ENCODE results near the gene ERI2. TPM values are rescaled to one million over a fixed set of nuclear protein-coding genes. Genes with fewer than 3 reads are reported as not detected.

Gene ERI2
- total RNA-seq, 1 experiment from 2014 or later, result 16.9 TPM

DNA sequence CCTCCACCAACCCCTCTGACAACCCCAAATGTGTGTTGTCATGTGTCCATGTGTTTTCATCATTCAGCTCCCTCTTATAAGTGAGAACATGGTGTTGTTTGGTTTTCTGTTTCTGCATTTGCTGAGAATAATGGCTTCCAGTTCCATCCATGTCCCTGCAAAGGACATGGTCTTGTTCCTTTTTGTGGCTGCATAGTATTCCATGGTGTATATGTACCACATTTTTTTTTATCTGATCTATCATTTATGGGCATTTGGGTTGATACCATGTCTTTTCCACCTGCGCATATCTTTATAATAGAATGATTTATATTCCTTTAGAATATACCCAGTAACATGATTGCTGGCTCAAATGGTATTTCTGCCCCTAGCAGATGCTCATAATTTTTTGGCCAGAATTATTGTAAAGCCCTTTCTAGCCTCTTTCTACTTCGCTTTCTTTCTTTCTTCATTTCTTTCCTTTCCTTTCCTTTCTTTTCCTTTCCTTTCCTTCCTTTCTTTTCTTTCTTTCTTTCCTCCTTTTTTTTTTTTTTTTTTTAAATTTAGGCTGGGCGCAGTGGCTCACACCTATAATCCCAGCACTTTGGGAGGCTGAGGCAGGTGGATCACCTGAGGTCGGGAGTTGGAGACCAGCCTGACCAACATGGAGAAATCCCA lies 12.8 kb upstream of the ERI2 start:
- ChIA-PET POLR2A (no interaction called here), CTCF (no interaction called here)
- DNase-seq (ENCODE audit: low spot score), result no peak
- Mint-ChIP-seq H3K4me1 (no peaks in the 10 kb centered on the region), H3K27me3 (ENCODE audit: low read depth) (no peaks in the 10 kb centered on the region), H3K27ac (no peak overlapping the region), H3K9me3 (peaks cover 3% of the 10 kb centered on the region; the same call in 1 of the 2 replicates), H3K36me3 (peaks cover 16% of the 10 kb centered on the region), H3K4me3 (no peak overlapping the region)
- no peak for ATAC-seq
- TF ChIP-seq FOXP1 (CRISPR knock-in tag; IDR thresholded peaks at IDR 0.05; ENCODE audit: borderline replicate concordance), result no peak
- TF ChIP-seq, protein P1, sequence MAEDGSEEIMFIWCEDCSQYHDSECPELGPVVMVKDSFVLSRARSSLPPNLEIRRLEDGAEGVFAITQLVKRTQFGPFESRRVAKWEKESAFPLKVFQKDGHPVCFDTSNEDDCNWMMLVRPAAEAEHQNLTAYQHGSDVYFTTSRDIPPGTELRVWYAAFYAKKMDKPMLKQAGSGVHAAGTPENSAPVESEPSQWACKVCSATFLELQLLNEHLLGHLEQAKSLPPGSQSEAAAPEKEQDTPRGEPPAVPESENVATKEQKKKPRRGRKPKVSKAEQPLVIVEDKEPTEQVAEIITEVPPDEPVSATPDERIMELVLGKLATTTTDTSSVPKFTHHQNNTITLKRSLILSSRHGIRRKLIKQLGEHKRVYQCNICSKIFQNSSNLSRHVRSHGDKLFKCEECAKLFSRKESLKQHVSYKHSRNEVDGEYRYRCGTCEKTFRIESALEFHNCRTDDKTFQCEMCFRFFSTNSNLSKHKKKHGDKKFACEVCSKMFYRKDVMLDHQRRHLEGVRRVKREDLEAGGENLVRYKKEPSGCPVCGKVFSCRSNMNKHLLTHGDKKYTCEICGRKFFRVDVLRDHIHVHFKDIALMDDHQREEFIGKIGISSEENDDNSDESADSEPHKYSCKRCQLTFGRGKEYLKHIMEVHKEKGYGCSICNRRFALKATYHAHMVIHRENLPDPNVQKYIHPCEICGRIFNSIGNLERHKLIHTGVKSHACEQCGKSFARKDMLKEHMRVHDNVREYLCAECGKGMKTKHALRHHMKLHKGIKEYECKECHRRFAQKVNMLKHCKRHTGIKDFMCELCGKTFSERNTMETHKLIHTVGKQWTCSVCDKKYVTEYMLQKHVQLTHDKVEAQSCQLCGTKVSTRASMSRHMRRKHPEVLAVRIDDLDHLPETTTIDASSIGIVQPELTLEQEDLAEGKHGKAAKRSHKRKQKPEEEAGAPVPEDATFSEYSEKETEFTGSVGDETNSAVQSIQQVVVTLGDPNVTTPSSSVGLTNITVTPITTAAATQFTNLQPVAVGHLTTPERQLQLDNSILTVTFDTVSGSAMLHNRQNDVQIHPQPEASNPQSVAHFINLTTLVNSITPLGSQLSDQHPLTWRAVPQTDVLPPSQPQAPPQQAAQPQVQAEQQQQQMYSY (CRISPR knock-in tag; IDR thresholded peaks at IDR 0.05), result no peak
- TF ChIP-seq, protein P2, sequence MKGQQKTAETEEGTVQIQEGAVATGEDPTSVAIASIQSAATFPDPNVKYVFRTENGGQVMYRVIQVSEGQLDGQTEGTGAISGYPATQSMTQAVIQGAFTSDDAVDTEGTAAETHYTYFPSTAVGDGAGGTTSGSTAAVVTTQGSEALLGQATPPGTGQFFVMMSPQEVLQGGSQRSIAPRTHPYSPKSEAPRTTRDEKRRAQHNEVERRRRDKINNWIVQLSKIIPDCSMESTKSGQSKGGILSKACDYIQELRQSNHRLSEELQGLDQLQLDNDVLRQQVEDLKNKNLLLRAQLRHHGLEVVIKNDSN (CRISPR knock-in tag; IDR thresholded peaks at IDR 0.05), result no peak
- TF ChIP-seq AR (CRISPR knock-in tag; IDR thresholded peaks at IDR 0.05), result no peak
- no peak for TF ChIP-seq CREB1 (CRISPR knock-in tag; IDR thresholded peaks at IDR 0.05)
- TF ChIP-seq, protein P3, sequence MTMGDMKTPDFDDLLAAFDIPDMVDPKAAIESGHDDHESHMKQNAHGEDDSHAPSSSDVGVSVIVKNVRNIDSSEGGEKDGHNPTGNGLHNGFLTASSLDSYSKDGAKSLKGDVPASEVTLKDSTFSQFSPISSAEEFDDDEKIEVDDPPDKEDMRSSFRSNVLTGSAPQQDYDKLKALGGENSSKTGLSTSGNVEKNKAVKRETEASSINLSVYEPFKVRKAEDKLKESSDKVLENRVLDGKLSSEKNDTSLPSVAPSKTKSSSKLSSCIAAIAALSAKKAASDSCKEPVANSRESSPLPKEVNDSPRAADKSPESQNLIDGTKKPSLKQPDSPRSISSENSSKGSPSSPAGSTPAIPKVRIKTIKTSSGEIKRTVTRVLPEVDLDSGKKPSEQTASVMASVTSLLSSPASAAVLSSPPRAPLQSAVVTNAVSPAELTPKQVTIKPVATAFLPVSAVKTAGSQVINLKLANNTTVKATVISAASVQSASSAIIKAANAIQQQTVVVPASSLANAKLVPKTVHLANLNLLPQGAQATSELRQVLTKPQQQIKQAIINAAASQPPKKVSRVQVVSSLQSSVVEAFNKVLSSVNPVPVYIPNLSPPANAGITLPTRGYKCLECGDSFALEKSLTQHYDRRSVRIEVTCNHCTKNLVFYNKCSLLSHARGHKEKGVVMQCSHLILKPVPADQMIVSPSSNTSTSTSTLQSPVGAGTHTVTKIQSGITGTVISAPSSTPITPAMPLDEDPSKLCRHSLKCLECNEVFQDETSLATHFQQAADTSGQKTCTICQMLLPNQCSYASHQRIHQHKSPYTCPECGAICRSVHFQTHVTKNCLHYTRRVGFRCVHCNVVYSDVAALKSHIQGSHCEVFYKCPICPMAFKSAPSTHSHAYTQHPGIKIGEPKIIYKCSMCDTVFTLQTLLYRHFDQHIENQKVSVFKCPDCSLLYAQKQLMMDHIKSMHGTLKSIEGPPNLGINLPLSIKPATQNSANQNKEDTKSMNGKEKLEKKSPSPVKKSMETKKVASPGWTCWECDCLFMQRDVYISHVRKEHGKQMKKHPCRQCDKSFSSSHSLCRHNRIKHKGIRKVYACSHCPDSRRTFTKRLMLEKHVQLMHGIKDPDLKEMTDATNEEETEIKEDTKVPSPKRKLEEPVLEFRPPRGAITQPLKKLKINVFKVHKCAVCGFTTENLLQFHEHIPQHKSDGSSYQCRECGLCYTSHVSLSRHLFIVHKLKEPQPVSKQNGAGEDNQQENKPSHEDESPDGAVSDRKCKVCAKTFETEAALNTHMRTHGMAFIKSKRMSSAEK (CRISPR knock-in tag; IDR thresholded peaks at IDR 0.05; ENCODE audit: borderline replicate concordance), result no peak
- no peak for TF ChIP-seq ERG (CRISPR knock-in tag; IDR thresholded peaks at IDR 0.05)
- TF ChIP-seq ZNF416 (CRISPR knock-in tag; IDR thresholded peaks at IDR 0.05), result no peak
- no peak for TF ChIP-seq FOXK1 (CRISPR knock-in tag; IDR thresholded peaks at IDR 0.05)
- no peak for TF ChIP-seq ZMAT4 (CRISPR knock-in tag; IDR thresholded peaks at IDR 0.05)
- no peak for TF ChIP-seq ZNF232 (CRISPR knock-in tag; IDR thresholded peaks at IDR 0.05)
- TF ChIP-seq NFATC4 (CRISPR knock-in tag; IDR thresholded peaks at IDR 0.05), result no peak
- TF ChIP-seq ATF6 (CRISPR knock-in tag; IDR thresholded peaks at IDR 0.05), result no peak
- no peak for TF ChIP-seq ZBTB21 (CRISPR knock-in tag; IDR thresholded peaks at IDR 0.05; ENCODE audit: borderline replicate concordance)
- no peak for TF ChIP-seq CTCF (IDR thresholded peaks at IDR 0.05)
- TF ChIP-seq, protein P4, sequence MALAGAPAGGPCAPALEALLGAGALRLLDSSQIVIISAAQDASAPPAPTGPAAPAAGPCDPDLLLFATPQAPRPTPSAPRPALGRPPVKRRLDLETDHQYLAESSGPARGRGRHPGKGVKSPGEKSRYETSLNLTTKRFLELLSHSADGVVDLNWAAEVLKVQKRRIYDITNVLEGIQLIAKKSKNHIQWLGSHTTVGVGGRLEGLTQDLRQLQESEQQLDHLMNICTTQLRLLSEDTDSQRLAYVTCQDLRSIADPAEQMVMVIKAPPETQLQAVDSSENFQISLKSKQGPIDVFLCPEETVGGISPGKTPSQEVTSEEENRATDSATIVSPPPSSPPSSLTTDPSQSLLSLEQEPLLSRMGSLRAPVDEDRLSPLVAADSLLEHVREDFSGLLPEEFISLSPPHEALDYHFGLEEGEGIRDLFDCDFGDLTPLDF (CRISPR knock-in tag; IDR thresholded peaks at IDR 0.05), result no peak
- TF ChIP-seq ELF4 (CRISPR knock-in tag; IDR thresholded peaks at IDR 0.05; ENCODE audit: low read depth), result no peak
- no peak for TF ChIP-seq KAT7 (CRISPR knock-in tag; IDR thresholded peaks at IDR 0.05; ENCODE audit: borderline replicate concordance)

All from WTC11 (cell line).